Tibial nerve (tissue), 4 donors: ENCODE results near the gene CEP112.

Source experiments
- EP300 ChIP-seq, 2 donors: sonication (generic); formaldehyde crosslinking; IDR thresholded peaks; one replicate each; pipeline ENCODE4 v1.6.1; 2017; ENCODE audit warnings: antibody characterized with exemption in 2 of 2, mild to moderate bottlenecking in 1 of 2
- TF ChIP-seq, protein P1 (sequence below), 5 experiments: fragments of 200-600 bp in 3 of 5; fragments of 450-650 bp in 2 of 5; sonication (generic) in 3 of 5; IDR thresholded peaks; one replicate each; pipeline ENCODE4 v1.5.1; 2016 to 2019; ENCODE audit warnings: antibody characterized with exemption in 5 of 5, mild to moderate bottlenecking in 3 of 5, moderate library complexity in 2 of 5

DNA sequence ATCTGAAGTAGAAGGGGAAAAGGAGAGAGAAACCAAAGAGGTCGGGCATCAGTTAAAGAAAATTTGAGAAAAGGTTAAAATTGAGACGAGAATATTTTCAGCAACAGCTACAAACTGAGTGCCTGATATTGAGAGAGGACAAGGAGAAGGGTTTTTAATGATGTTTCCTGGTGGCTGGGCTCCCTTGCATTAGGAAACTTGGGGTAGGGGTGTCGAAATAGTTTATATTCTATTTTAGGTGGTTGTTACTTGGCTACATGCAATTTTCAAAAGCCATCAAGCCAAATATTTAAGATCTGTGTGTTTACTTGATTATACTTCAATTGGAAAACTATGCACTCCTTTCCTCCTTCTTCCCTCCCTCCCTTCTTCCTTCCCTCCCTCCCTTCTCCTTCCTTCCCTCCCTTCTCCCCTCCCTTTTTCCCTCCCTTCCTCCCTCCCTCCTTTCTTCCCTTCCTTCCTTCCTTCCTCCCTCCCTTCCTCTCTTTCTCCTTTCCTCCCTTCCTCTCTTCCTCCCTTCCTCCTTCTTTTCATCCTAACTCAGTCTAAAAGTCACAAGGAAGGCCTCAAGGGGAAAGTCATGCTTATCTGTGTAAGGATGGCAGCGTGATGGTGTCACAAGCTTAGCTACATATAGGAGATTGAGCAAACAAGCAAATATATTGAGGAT is 39.1 kb upstream of the CEP112 start:
- TF ChIP-seq, protein P1, sequence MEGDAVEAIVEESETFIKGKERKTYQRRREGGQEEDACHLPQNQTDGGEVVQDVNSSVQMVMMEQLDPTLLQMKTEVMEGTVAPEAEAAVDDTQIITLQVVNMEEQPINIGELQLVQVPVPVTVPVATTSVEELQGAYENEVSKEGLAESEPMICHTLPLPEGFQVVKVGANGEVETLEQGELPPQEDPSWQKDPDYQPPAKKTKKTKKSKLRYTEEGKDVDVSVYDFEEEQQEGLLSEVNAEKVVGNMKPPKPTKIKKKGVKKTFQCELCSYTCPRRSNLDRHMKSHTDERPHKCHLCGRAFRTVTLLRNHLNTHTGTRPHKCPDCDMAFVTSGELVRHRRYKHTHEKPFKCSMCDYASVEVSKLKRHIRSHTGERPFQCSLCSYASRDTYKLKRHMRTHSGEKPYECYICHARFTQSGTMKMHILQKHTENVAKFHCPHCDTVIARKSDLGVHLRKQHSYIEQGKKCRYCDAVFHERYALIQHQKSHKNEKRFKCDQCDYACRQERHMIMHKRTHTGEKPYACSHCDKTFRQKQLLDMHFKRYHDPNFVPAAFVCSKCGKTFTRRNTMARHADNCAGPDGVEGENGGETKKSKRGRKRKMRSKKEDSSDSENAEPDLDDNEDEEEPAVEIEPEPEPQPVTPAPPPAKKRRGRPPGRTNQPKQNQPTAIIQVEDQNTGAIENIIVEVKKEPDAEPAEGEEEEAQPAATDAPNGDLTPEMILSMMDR (IDR thresholded peaks at IDR 0.05) = no peak
- TF ChIP-seq EP300 (IDR thresholded peaks at IDR 0.05) = no peak
